Common myeloid progenitor, CD34-positive (primary cell): ENCODE data around the gene C4BPA.

Experiments used
- CTCF ChIA-PET: fragments of 350-600 bp; sonication (Branson Sonifier 250); formaldehyde crosslinking; loops from one replicate; lab custom pipeline; 2021; ENCODE audit warnings: antibody characterized with exemption; lab: Charles Lee
- POLR2A ChIA-PET: fragments of 350-600 bp; sonication (Branson Sonifier 250); formaldehyde crosslinking; loops from one replicate; lab custom pipeline; 2021; ENCODE audit warnings: antibody characterized with exemption; lab: Charles Lee
- DNase-seq, 3 donors: peaks; one replicate each; pipeline versions ENCODE4 v3.0.0 to v3.0.0-alpha.2; 2013
- H3K27ac ChIP-seq, 2 experiments: 1 replicate in 1 of 2; 2 replicates in 1 of 2; pipeline ENCODE4 v1.7.0; 2013; ENCODE audit warnings: inconsistent platforms in 2 of 2, low read length in 2 of 2, mild to moderate bottlenecking in 2 of 2, low read depth in 1 of 2, moderate library complexity in 1 of 2; ENCODE audit not compliant: severe bottlenecking in 2 of 2, insufficient read depth in 1 of 2, poor library complexity in 1 of 2
- H3K27me3 ChIP-seq, 5 experiments: replicated peaks in 2 of 5; 1 replicate in 3 of 5; 2 replicates in 2 of 5; pipeline versions ENCODE4 v1.6.1 to v1.7.0; 2013; ENCODE audit warnings: low read length in 4 of 5, mild to moderate bottlenecking in 2 of 5, moderate library complexity in 2 of 5, inconsistent platforms in 1 of 5; ENCODE audit not compliant: insufficient read depth in 5 of 5, control insufficient read depth in 4 of 5
- H3K36me3 ChIP-seq, 4 experiments: 1 replicate in 2 of 4; 2 replicates in 2 of 4; pipeline versions ENCODE4 v1.6.1 to v1.7.0; 2013; ENCODE audit warnings: low read length in 3 of 4, control low read depth in 1 of 4, mild to moderate bottlenecking in 1 of 4; ENCODE audit not compliant: control insufficient read depth in 4 of 4, insufficient read depth in 4 of 4
- H3K4me1 ChIP-seq, 4 experiments: 1 replicate in 3 of 4; 2 replicates in 1 of 4; pipeline versions ENCODE4 v1.6.1 to v1.7.1; 2013; ENCODE audit warnings: low read length in 3 of 4, mild to moderate bottlenecking in 3 of 4, control low read depth in 1 of 4, inconsistent platforms in 1 of 4, moderate library complexity in 1 of 4; ENCODE audit not compliant: control insufficient read depth in 4 of 4, insufficient read depth in 4 of 4; ENCODE audit errors: control extremely low read depth in 1 of 4
- H3K4me3 ChIP-seq, 7 experiments: 1 replicate in 4 of 7; 2 replicates in 3 of 7; pipeline versions ENCODE4 v1.5.1 to v1.7.0; 2013; ENCODE audit warnings: mild to moderate bottlenecking in 7 of 7, low read length in 6 of 7, moderate library complexity in 6 of 7, inconsistent platforms in 2 of 7, low read depth in 2 of 7, control low read depth in 1 of 7; ENCODE audit not compliant: insufficient read depth in 4 of 7, control insufficient read depth in 1 of 7; ENCODE audit errors: extremely low read depth in 1 of 7
- H3K9me3 ChIP-seq, 5 experiments: 1 replicate in 4 of 5; 2 replicates in 1 of 5; pipeline versions ENCODE4 v1.6.1 to v1.7.1; 2013; ENCODE audit warnings: low read length in 4 of 5, mild to moderate bottlenecking in 2 of 5, inconsistent platforms in 1 of 5, low read depth in 1 of 5, moderate library complexity in 1 of 5; ENCODE audit not compliant: control insufficient read depth in 4 of 5, insufficient read depth in 2 of 5; ENCODE audit errors: control extremely low read depth in 1 of 5
- WGBS: methylation state at CpG from one replicate; pipeline ENCODE4 v1.1.5; 2013; ENCODE audit not compliant: insufficient coverage; 5-methylcytosine and 5-hydroxymethylcytosine counted together

C4BPA gene

GRCh38 chr1:207152792-207153468, 48.9 kb downstream of the C4BPA start:
- Histone ChIP-seq H3K27ac (no peak overlapping the region), H3K4me3 (no peak overlapping the region), H3K27me3 (no peaks in the 10 kb centered on the region), H3K4me1 (peaks cover 0 to 3% (median 0%) of the 10 kb centered on the region in 4 experiments), H3K36me3 (no peaks in the 10 kb centered on the region), H3K9me3 (peaks cover 0 to 16% (median 9%) of the 10 kb centered on the region in 5 experiments)
- CTCF ChIA-PET: no interaction called here
- no peak for DNase-seq
- 99% methylated on average over 5 of the region's 5 CpGs for WGBS
- POLR2A ChIA-PET: no interaction called here

GRCh38 chr1:207155028-207155427, 51.0 kb downstream of the C4BPA start:
- Histone ChIP-seq H3K27me3 (no peaks in the 10 kb centered on the region), H3K4me1 (peaks cover 0 to 3% (median 0%) of the 10 kb centered on the region in 4 experiments), H3K4me3 (no peak overlapping the region), H3K27ac (no peak overlapping the region), H3K9me3 (peaks cover 0 to 17% (median 11%) of the 10 kb centered on the region in 5 experiments), H3K36me3 (no peaks in the 10 kb centered on the region)
- 43% methylated on average over 1 of the region's 3 CpGs for WGBS
- ChIA-PET POLR2A (no interaction called here), CTCF (no interaction called here)
- no peak for DNase-seq

DNA sequence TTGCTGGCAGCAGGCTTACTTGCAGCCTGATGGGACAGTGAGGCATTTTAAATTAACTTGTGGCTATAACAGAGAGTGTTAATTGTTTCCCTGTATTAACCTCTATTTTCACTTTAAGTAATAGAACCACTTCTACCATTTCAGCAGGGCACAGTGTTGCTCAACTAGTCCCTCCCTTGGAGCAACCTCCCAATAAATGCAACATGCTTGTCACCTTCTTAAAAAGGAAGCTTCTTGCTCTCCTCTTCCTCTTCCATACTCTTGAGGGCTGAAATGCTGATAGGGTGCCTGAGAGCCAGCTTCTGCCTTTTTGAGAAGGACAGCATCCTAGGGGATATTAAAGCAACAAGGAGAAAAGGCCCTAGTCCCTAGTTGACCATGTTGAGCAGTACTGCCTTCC, 52.1 kb downstream of the C4BPA start:
- peaks cover 0 to 3% (median 0%) of the 10 kb centered on the region in 4 experiments for H3K4me1 ChIP-seq

GRCh38 chr1:207156826-207157225, 52.8 kb downstream of the C4BPA start:
- Histone ChIP-seq H3K27me3 (no peaks in the 10 kb centered on the region), H3K4me3 (no peak overlapping the region), H3K27ac (no peak overlapping the region), H3K9me3 (peaks cover 0 to 16% (median 9%) of the 10 kb centered on the region in 5 experiments), H3K36me3 (no peaks in the 10 kb centered on the region), H3K4me1 (peaks cover 0 to 3% (median 0%) of the 10 kb centered on the region in 4 experiments)
- no peak for DNase-seq
- ChIA-PET POLR2A (no interaction called here), CTCF (no interaction called here)
- 100% methylated on average over 1 of the region's 5 CpGs for WGBS

More for the DNA sequence above, 52.1 kb downstream of the C4BPA start:
- Histone ChIP-seq H3K9me3 (peaks cover 0 to 17% (median 11%) of the 10 kb centered on the region in 5 experiments), H3K4me3 (no peak overlapping the region), H3K27me3 (no peaks in the 10 kb centered on the region), H3K27ac (no peak overlapping the region), H3K36me3 (no peaks in the 10 kb centered on the region)
- ChIA-PET CTCF (no interaction called here), POLR2A (no interaction called here)
- DNase-seq: no peak

- POLR2A ChIA-PET: no interaction called here
- Histone ChIP-seq H3K27ac (no peak overlapping the region), H3K4me1 (no peaks in the 10 kb centered on the region), H3K9me3 (no peaks in the 10 kb centered on the region), H3K27me3 (no peaks in the 10 kb centered on the region), H3K36me3 (no peaks in the 10 kb centered on the region), H3K4me3 (no peak overlapping the region)
- WGBS: no CpG with 5 or more reads among the region's 1 CpG
- DNase-seq: no peak
- CTCF ChIA-PET: no interaction called here
Observed at GRCh38 chr1:207164086-207164485, 60.1 kb downstream of the C4BPA start.

DNA sequence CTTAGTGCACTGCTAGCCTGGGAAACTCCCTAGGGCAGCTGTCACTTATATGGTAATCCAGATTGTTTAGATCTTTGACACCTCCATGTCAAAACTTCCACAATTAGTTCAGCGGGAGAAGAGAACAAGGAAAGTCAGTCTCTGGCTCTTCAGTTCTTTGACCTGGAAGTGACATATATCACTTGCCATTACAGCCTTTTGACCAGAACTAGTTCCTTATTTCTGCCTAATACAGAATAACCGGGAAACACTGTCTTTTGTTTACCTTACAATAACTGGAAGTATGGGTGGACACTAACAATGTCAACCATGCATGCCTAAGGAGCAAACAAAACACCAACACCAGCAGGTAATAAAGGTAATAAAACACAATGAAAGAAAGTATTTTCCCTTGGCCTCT, 68.3 kb downstream of the C4BPA start:
- no peak for DNase-seq
- CTCF ChIA-PET: no interaction called here
- POLR2A ChIA-PET: no interaction called here
- Histone ChIP-seq H3K27ac (no peak overlapping the region), H3K27me3 (no peaks in the 10 kb centered on the region), H3K4me1 (peaks cover 0 to 4% (median 0%) of the 10 kb centered on the region in 4 experiments), H3K36me3 (no peaks in the 10 kb centered on the region), H3K4me3 (no peak overlapping the region), H3K9me3 (no peaks in the 10 kb centered on the region)
- no CpG with 5 or more reads among the region's 2 CpGs for WGBS

GRCh38 chr1:207172885-207173284, 68.9 kb downstream of the C4BPA start:
- no peaks in the 10 kb centered on the region for H3K27me3 ChIP-seq

More at GRCh38 chr1:207172885-207173284, 68.9 kb downstream of the C4BPA start:
- ChIA-PET CTCF (no interaction called here), POLR2A (no interaction called here)
- no peaks in the 10 kb centered on the region for H3K36me3 ChIP-seq
- no peak overlapping the region for H3K4me3 ChIP-seq
- no peaks in the 10 kb centered on the region for H3K9me3 ChIP-seq
- DNase-seq: peak in 2 of 3 donors; percentile 3 to 14
- WGBS: 97% methylated on average over 4 of the region's 4 CpGs
- H3K27ac ChIP-seq: no peak overlapping the region
- H3K4me1 ChIP-seq: peaks cover 0 to 4% (median 0%) of the 10 kb centered on the region in 4 experiments
